HG03460 (cell line): ENCODE results near the gene ONECUT3.
"Not testable (repeated sequence)": the region's sequence is repeated elsewhere in the genome, so short reads cannot be mapped to it uniquely, and the experiment has no call there.

Experiments used
- ATAC-seq: cut with Tn5 transposase; IDR thresholded peaks from one replicate; pipeline ENCODE4 v1.9.1; 2021; ENCODE audit not compliant: unreplicated experiment

Gene ONECUT3

DNA sequence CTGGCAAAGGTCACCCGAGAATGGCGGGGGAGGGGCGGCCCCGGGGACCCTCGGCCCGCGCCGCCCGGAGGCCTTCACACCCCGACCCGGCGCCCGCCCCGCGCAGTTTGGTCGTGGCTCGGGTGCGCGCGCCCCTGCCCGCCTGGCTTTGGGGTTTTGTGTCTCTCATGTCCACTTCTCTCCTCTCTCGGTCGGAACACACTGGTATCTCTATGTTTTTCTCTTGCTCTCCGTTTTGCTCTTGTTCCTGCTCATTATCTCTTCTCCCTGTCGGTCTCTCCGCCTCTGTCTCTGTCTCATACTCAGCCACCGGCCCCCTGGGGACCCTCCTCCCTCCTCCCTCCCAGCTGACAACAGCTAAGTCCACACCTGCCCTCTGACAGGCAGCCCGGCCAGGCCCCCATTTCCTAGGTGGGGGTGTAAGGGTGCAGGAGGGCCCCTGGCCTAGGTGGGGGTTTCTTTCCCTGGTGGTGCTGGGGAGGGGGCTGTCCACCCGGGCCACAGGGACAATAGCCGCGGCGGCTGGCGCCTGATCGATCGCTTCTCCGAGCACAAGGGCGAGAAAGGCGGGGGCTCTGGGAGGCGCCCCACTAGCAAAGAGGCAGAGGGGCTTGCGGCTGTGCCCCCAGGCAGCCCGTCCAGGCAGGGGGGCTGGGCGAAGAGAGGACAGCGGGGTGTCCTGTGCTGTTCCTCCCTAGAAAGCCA lies 2.3 kb downstream of the ONECUT3 start:
- ATAC-seq: no peak

GRCh38 chr19:1756264-1756663 lies 3.0 kb downstream of the ONECUT3 start:
- ATAC-seq: no peak

DNA sequence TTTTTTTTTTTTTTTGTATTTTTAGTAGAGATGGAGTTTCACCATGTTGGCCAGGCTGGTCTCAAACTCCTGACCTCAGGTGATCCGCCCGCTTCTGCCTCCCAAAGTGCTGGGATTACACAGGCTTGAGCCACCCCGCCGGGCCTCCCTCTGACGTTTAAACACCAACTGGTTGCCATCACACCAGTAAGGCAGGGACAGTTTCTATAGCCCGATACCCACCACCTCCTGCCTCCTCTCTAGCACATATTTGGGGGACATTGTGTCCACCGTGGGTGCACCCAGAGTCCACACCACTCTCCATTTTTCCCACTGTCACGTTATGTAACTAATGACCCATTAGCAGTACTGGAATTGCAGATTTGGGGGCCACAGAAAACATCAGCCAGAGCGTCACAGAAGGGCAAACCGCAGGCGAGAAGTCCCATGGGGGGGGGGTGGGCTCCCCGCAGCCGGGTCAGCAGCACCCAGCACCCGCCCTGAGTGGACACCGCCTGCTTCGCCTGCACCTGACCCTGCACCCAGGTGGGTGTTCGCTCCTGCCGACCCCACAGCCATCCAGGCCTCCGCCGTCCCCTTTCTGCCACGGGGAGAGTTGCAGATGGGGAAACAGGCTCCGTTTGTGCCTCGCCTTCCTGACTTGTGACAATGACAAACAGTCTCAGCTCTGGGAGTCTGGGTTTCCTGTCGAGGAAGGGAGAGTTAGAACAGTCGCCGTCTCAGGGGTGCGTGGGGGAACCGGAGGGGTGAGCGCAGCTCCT lies 3.6 kb downstream of the ONECUT3 start:
- ATAC-seq: no peak

GRCh38 chr19:1757468-1758230 lies 4.3 kb downstream of the ONECUT3 start:
- ATAC-seq: no peak

- ATAC-seq: no peak
Measured at GRCh38 chr19:1758231-1758577, 4.9 kb downstream of the ONECUT3 start.

- no peak for ATAC-seq
Measured at GRCh38 chr19:1758959-1759903, 5.9 kb downstream of the ONECUT3 start.

- no peak for ATAC-seq
Measured at GRCh38 chr19:1760020-1760419, 6.7 kb downstream of the ONECUT3 start.

DNA sequence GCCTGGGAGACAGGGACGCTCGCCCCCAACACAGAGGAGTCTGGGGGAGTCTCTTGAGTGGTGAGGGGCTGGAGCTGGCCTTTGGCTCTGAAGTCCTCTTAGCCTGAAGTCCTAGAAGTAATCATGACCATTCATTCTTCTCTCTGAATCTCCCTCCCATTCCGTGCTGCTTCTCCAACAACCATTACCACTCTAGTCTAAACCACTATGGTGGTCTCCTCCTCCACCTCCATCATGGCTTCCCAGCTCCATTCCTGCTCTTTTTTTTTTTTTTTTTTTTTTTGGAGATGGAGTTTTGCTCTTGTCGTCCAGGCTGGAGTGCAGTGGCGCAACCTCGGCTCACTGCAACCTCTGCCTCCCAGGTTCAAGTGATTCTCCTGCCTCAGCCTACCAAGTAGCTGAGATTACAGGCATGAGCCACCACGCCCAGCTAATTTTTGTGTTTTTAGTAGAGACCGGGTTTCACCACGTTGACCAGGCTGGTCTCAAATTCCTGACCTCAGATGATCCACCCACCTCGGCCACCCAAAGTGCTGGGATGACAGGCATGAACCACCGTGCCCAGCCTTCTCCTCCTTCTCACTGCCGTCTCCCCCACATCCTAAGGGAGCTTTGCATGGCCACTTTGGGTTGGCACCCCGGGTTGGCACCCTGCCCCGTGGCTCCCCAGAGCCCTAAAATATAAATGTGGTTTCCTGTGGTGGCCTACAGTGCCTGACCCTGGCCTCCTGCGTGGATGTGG lies 7.7 kb downstream of the ONECUT3 start:
- not testable (repeated sequence) for ATAC-seq

GRCh38 chr19:1761528-1762242 lies 8.4 kb downstream of the ONECUT3 start:
- no peak for ATAC-seq

- no peak for ATAC-seq
Measured at GRCh38 chr19:1762243-1763117, 9.2 kb downstream of the ONECUT3 start.

- ATAC-seq: no peak
Measured at GRCh38 chr19:1763648-1764639, 10.6 kb downstream of the ONECUT3 start.

- ATAC-seq: no peak
Measured at GRCh38 chr19:1764729-1765128, 11.4 kb downstream of the ONECUT3 start.

GRCh38 chr19:1765232-1765903 lies 12.1 kb downstream of the ONECUT3 start:
- no peak for ATAC-seq

GRCh38 chr19:1765904-1766799 lies 12.8 kb downstream of the ONECUT3 start:
- ATAC-seq: no peak

- ATAC-seq: no peak
Measured at GRCh38 chr19:1766800-1767352, 13.6 kb downstream of the ONECUT3 start.
